Esophagus (tissue), 2 donors: Measurements from ENCODE around the gene ARFGAP3. TPM values are rescaled to one million over a fixed set of nuclear protein-coding genes. Genes with fewer than 3 reads are reported as not detected.

Experiments used
- H3K27ac ChIP-seq, 2 donors: one replicate each; pipeline ENCODE4 v1.5.1; 2013; ENCODE audit warnings: low read depth in 2 of 2, mild to moderate bottlenecking in 2 of 2, inconsistent platforms in 1 of 2, low read length in 1 of 2, moderate library complexity in 1 of 2
- H3K27me3 ChIP-seq, 2 donors: one replicate each; pipeline ENCODE4 v1.6.1; 2013; ENCODE audit warnings: low read length in 2 of 2, control low read depth in 1 of 2, mild to moderate bottlenecking in 1 of 2; ENCODE audit not compliant: insufficient read depth in 2 of 2, control insufficient read depth in 1 of 2
- H3K36me3 ChIP-seq, 2 donors: one replicate each; pipeline ENCODE4 v1.6.1; 2013; ENCODE audit warnings: low read length in 1 of 2; ENCODE audit not compliant: control insufficient read depth in 2 of 2, insufficient read depth in 2 of 2
- H3K4me1 ChIP-seq, 2 donors: one replicate each; pipeline ENCODE4 v1.6.1; 2013; ENCODE audit warnings: low read length in 1 of 2; ENCODE audit not compliant: control insufficient read depth in 2 of 2, insufficient read depth in 2 of 2
- H3K4me3 ChIP-seq, 2 donors: one replicate each; pipeline ENCODE4 v1.5.1; 2013; ENCODE audit warnings: low read length in 2 of 2, mild to moderate bottlenecking in 2 of 2, low read depth in 1 of 2, moderate library complexity in 1 of 2
- H3K9me3 ChIP-seq, 2 donors: one replicate each; pipeline ENCODE4 v1.6.1; 2013; ENCODE audit warnings: mild to moderate bottlenecking in 2 of 2, low read depth in 1 of 2, low read length in 1 of 2, moderate library complexity in 1 of 2; ENCODE audit not compliant: control insufficient read depth in 2 of 2, insufficient read depth in 1 of 2
- WGBS, 2 donors: extraction: QIAGEN DNeasy Blood & Tissue Kit; methylation state at CpG; one replicate each; pipeline ENCODE4 v1.1.7; 2013; 5-methylcytosine and 5-hydroxymethylcytosine counted together
- polyA plus RNA-seq, 2 donors: library from polyadenylated mRNA; stranded (reverse); fragments of 200-250 nt; gene quantifications; one replicate each; pipeline ENCODE4 v1.2.3, GENCODE V29; 2013
- donor health status: healthy with polysubstance abuse.
- donor health status: Bipolar disorder and iron deficiency.

The ARFGAP3 gene
- polyA plus RNA-seq, 2 donors: 12.4 to 13.5 TPM

DNA sequence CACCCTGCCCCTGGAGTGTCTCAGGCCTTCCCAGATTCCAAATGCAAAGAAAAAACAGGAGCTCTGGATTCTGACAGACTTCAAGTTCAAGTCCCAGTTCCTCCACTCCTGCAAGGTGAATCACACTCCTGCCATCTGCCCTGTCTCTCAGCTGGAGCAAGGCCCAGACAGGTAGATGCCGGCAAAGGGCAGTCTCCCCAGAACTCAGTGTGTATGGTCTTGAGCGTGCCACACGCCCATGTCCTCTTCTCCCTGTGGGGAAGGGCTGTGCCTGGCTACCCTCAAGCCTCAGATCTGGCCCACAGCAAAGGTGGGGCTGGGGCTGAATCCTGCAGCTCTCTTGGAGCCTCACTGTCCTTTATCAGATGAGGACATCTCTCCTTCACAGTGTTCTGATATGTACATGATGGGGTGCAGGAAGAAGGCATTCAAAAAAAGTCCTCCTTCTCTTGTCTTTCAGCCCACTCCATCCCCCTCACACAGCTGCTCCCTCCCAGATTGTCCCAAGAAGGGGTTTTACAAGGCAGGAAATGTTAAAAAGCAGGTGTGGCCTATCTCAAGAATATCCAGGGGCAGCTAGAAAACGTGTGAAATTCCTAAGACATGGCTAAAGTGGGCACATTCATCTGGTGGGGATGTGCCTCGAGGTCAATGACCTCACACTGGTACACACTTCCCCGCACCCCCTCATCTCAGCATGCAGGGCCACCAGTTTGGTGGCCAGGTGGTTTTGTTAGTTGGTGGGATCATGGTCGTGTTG lies 27.7 kb upstream of the ARFGAP3 start:
- H3K36me3 ChIP-seq: peaks cover 15 to 31% of the 10 kb centered on the region in 2 donors

DNA sequence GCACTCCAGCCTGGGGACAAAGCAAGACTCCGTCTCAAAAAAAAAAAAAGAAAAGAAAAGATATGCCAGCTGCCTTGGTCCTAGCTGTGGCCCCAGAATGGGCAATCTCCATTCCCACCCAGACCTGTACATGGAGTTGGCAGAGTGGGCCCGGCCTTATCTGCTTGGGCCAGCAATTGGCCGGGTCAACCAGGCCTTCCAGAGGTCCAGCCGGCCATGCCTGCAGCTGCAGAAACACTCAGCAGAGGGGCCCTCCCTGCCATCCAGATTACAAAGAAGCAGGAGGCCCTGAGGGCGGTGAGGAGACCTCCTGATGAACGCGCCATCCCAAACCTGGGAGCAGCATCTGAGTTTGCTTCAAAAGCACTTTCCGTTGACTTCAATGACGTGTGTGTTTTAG lies 26.9 kb upstream of the ARFGAP3 start:
- 91 to 93% methylated on average over 9 of the region's 9 CpGs for WGBS, 2 donors
- Histone ChIP-seq H3K27ac (no peak overlapping the region), H3K36me3 (peaks cover 19 to 30% of the 10 kb centered on the region in 2 donors)

More for the DNA sequence above, 27.7 kb upstream of the ARFGAP3 start:
- Histone ChIP-seq H3K27ac (no peak overlapping the region), H3K9me3 (no peaks in the 10 kb centered on the region), H3K27me3 (no peaks in the 10 kb centered on the region), H3K4me1 (peaks cover 3 to 14% of the 10 kb centered on the region in 2 donors), H3K4me3 (no peak overlapping the region)
- WGBS, 2 donors: 68 to 74% methylated on average over 7 of the region's 7 CpGs

GRCh38 chr22:42883121-42883520 lies 26.0 kb upstream of the ARFGAP3 start:
- 67 to 77% methylated on average over 8 of the region's 8 CpGs for WGBS, 2 donors

More for the DNA sequence above, 26.9 kb upstream of the ARFGAP3 start:
- Histone ChIP-seq H3K4me1 (peaks cover 3 to 14% of the 10 kb centered on the region in 2 donors), H3K4me3 (no peak overlapping the region), H3K9me3 (no peaks in the 10 kb centered on the region), H3K27me3 (no peaks in the 10 kb centered on the region)

GRCh38 chr22:42881982-42882656 lies 25.0 kb upstream of the ARFGAP3 start:
- no peaks in the 10 kb centered on the region for H3K27me3 ChIP-seq
- 56 to 68% methylated on average over 10 of the region's 10 CpGs for WGBS, 2 donors
- H3K36me3 ChIP-seq: peaks cover 25 to 41% of the 10 kb centered on the region in 2 donors

More at GRCh38 chr22:42883121-42883520, 26.0 kb upstream of the ARFGAP3 start:
- Histone ChIP-seq H3K9me3 (no peaks in the 10 kb centered on the region), H3K36me3 (peaks cover 25 to 33% of the 10 kb centered on the region in 2 donors), H3K4me1 (peaks cover 3 to 13% of the 10 kb centered on the region in 2 donors), H3K27me3 (no peaks in the 10 kb centered on the region), H3K27ac (no peak overlapping the region), H3K4me3 (no peak overlapping the region)

DNA sequence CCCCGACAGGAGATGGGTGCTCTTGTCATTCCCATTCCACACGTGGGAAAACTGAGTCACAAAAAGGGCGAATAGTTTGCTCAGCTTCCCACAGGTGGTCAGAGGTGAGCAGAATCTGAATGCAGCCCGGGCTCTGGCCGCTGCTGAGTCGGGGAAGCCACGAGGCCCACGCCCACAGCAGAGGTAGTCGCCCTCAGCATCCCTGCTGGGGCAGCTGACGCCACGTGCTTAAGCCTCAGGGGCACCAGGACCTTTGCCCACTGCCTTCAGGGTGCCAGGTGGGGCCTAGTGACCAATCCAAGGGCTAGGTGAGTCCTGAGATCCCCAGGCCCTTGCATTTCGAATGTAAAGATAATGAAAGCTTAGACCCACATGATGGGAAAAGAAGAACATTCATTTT lies 24.2 kb upstream of the ARFGAP3 start:
- Histone ChIP-seq H3K4me3 (no peak overlapping the region), H3K27ac (no peak overlapping the region), H3K4me1 (peaks cover 0 to 9% of the 10 kb centered on the region in 2 donors), H3K36me3 (peaks cover 31 to 47% of the 10 kb centered on the region in 2 donors), H3K9me3 (no peaks in the 10 kb centered on the region), H3K27me3 (no peaks in the 10 kb centered on the region)
- WGBS, 2 donors: 79 to 92% methylated on average over 12 of the region's 12 CpGs

More at GRCh38 chr22:42881982-42882656, 25.0 kb upstream of the ARFGAP3 start:
- peaks cover 0 to 9% of the 10 kb centered on the region in 2 donors for H3K4me1 ChIP-seq
- no peak overlapping the region for H3K4me3 ChIP-seq
- no peaks in the 10 kb centered on the region for H3K9me3 ChIP-seq
- H3K27ac ChIP-seq: no peak overlapping the region

- peaks cover 33 to 52% of the 10 kb centered on the region in 2 donors for H3K36me3 ChIP-seq
Observed at GRCh38 chr22:42880815-42881214, 23.7 kb upstream of the ARFGAP3 start.

GRCh38 chr22:42879371-42880021 lies 22.4 kb upstream of the ARFGAP3 start:
- Histone ChIP-seq H3K27me3 (no peaks in the 10 kb centered on the region), H3K9me3 (no peaks in the 10 kb centered on the region), H3K36me3 (peaks cover 34 to 55% of the 10 kb centered on the region in 2 donors), H3K27ac (no peak overlapping the region), H3K4me1 (peaks cover 0 to 9% of the 10 kb centered on the region in 2 donors), H3K4me3 (no peak overlapping the region)
- WGBS, 2 donors: 85 to 94% methylated on average over 14 of the region's 14 CpGs

More at GRCh38 chr22:42880815-42881214, 23.7 kb upstream of the ARFGAP3 start:
- peaks cover 0 to 9% of the 10 kb centered on the region in 2 donors for H3K4me1 ChIP-seq
- no peak overlapping the region for H3K4me3 ChIP-seq
- H3K9me3 ChIP-seq: no peaks in the 10 kb centered on the region
- H3K27me3 ChIP-seq: no peaks in the 10 kb centered on the region
- no peak overlapping the region for H3K27ac ChIP-seq
- WGBS, 2 donors: 84 to 91% methylated on average over 8 of the region's 8 CpGs

- Histone ChIP-seq H3K27me3 (no peaks in the 10 kb centered on the region), H3K36me3 (peaks cover 34 to 52% of the 10 kb centered on the region in 2 donors), H3K4me3 (no peak overlapping the region), H3K4me1 (peaks cover 0 to 9% of the 10 kb centered on the region in 2 donors), H3K9me3 (no peaks in the 10 kb centered on the region), H3K27ac (no peak overlapping the region)
- 86 to 91% methylated on average over 22 of the region's 22 CpGs for WGBS, 2 donors
Observed at GRCh38 chr22:42878561-42879305, 21.7 kb upstream of the ARFGAP3 start.
